HUES6 (cell line): Measurements from ENCODE around the gene CPPED1.

Experiments
- H3K27ac ChIP-seq: 2 replicates; pipeline ENCODE4 v1.7.0; 2013; ENCODE audit warnings: low read depth, mild to moderate bottlenecking, low read length, inconsistent platforms
- H3K27me3 ChIP-seq: 2 replicates; pipeline ENCODE4 v1.6.1; 2013; ENCODE audit warnings: low read length; ENCODE audit not compliant: control insufficient read depth, insufficient read depth
- H3K36me3 ChIP-seq: 2 replicates; pipeline ENCODE4 v1.6.1; 2013; ENCODE audit warnings: low read length; ENCODE audit not compliant: control insufficient read depth, insufficient read depth
- H3K4me1 ChIP-seq: 2 replicates; pipeline ENCODE4 v1.6.1; 2013; ENCODE audit warnings: low read length; ENCODE audit not compliant: control insufficient read depth, insufficient read depth
- H3K4me3 ChIP-seq: 2 replicates; pipeline ENCODE4 v1.5.1; 2013; ENCODE audit warnings: low read depth, low read length
- H3K9ac ChIP-seq: one replicate; pipeline ENCODE4 v1.6.1; 2013; ENCODE audit warnings: mild to moderate bottlenecking, low read length
- H3K9me3 ChIP-seq: 2 replicates; pipeline ENCODE4 v1.6.1; 2013; ENCODE audit warnings: low read depth, low read length; ENCODE audit not compliant: control insufficient read depth, insufficient read depth

CPPED1 gene

DNA sequence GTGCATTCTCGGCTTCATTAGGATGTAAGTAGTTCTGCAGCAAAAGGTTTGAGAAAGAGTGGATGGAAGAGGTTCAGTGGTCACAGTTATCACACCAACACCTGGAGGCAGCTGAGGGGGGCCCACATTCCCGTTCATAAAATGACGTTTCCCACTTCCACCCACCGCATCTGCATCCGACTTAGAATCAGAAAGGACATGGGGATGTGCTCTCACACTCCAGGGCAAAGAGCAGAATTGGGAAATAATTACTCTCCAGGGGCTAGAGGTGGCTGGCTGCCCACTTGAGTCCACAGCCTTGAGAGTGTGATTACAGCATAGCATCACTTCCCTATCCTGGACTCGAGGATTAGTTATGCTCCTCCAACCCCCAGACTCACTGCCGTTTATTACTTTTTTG is 122.0 kb downstream of the CPPED1 start:
- Histone ChIP-seq H3K9ac (no peak overlapping the region), H3K4me3 (no peak overlapping the region)

DNA sequence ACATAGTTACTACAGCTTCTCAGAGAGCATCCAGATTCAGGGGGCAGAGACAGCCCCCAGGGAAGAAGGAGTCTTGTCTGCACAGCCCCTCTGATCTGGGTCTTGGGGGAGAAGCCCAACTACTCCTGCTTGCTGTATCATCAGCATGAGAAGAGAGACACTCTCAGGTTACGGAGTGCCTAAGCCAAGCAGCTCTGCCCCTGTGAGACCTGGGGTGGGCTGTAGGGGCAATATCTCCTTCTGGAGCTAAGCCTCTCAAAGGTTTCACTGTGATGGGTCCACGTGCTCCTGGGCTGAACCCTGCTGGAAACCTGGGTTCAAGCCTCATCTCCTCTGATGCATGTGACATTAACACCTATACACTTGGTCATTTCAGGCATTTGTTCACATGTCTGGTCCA is 123.2 kb downstream of the CPPED1 start:
- Histone ChIP-seq H3K27me3 (no peaks in the 10 kb centered on the region), H3K9ac (no peak overlapping the region), H3K9me3 (no peaks in the 10 kb centered on the region), H3K27ac (0 out of 2 replicates have a peak overlapping the region, but pooled peaks have one; percentile 36), H3K36me3 (no peaks in the 10 kb centered on the region), H3K4me1 (peaks cover 16% of the 10 kb centered on the region), H3K4me3 (no peak overlapping the region)

More for the DNA sequence above, 122.0 kb downstream of the CPPED1 start:
- Histone ChIP-seq H3K36me3 (no peaks in the 10 kb centered on the region), H3K9me3 (no peaks in the 10 kb centered on the region), H3K27ac (no peak overlapping the region), H3K4me1 (peaks cover 16% of the 10 kb centered on the region), H3K27me3 (no peaks in the 10 kb centered on the region)

- H3K27ac ChIP-seq: peak overlapping the region; percentile 36; the same call in 1 of the 2 replicates
- no peaks in the 10 kb centered on the region for H3K36me3 ChIP-seq
- H3K27me3 ChIP-seq: no peaks in the 10 kb centered on the region
- no peaks in the 10 kb centered on the region for H3K9me3 ChIP-seq
- H3K9ac ChIP-seq: no peak overlapping the region
- H3K4me1 ChIP-seq: peaks cover 16% of the 10 kb centered on the region
- no peak overlapping the region for H3K4me3 ChIP-seq
These were observed 123.9 kb downstream of the CPPED1 start for GRCh38 chr16:12679660-12680272.

- Histone ChIP-seq H3K27ac (no peak overlapping the region), H3K36me3 (no peaks in the 10 kb centered on the region), H3K4me3 (no peak overlapping the region), H3K4me1 (peaks cover 16% of the 10 kb centered on the region), H3K9ac (no peak overlapping the region), H3K9me3 (no peaks in the 10 kb centered on the region), H3K27me3 (no peaks in the 10 kb centered on the region)
These were observed 124.7 kb downstream of the CPPED1 start for GRCh38 chr16:12678983-12679382.

- Histone ChIP-seq H3K27me3 (no peaks in the 10 kb centered on the region), H3K4me1 (peaks cover 16% of the 10 kb centered on the region), H3K9ac (no peak overlapping the region), H3K9me3 (no peaks in the 10 kb centered on the region), H3K4me3 (no peak overlapping the region), H3K36me3 (no peaks in the 10 kb centered on the region), H3K27ac (no peak overlapping the region)
These were observed 126.2 kb downstream of the CPPED1 start for GRCh38 chr16:12677502-12677901.

DNA sequence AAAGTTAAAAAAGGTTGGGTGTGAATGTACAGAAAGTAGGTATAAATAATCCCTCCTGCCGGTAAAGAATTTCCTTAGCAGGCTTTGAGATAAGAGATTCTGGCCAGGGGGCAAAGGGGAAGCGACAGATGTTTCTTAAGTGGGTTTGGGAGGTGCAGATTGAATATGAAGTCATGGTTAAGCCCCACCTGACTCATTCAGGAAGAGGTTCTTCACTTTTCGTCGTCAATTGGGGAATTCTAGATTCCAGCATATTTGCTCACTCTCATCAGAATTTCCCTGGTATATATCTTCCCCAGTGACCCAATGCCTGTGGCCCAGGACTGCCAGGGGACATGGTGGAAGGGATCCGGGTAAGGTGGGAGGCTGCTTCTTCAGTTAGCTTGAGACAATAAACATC is 127.8 kb downstream of the CPPED1 start:
- Histone ChIP-seq H3K9ac (no peak overlapping the region), H3K4me3 (no peak overlapping the region), H3K4me1 (peaks cover 16% of the 10 kb centered on the region), H3K36me3 (no peaks in the 10 kb centered on the region), H3K27me3 (no peaks in the 10 kb centered on the region), H3K27ac (no peak overlapping the region), H3K9me3 (no peaks in the 10 kb centered on the region)

DNA sequence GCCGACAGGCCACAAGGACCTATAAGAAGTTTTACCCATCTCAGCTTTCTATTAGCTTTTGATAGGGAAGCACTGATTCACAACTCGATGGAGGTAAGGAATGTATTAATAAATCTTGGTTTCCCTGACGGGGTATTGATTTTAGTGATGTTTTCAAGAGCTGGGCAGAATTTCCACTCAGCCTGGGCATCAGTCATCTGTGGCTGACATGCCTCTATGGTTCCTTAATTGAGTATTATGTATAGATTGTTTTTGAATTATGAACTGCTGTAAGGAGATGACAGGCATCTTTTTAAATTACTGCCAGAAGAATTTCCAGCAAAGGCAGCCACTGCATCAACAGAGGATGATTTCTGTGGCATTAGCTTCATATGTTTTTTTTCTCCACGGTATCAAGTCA is 128.6 kb downstream of the CPPED1 start:
- Histone ChIP-seq H3K4me3 (no peak overlapping the region), H3K27ac (no peak overlapping the region), H3K27me3 (no peaks in the 10 kb centered on the region), H3K9me3 (no peaks in the 10 kb centered on the region), H3K9ac (no peak overlapping the region), H3K4me1 (peaks cover 8% of the 10 kb centered on the region; the same call in 1 of the 2 replicates), H3K36me3 (no peaks in the 10 kb centered on the region)

- H3K27ac ChIP-seq: no peak overlapping the region
- H3K36me3 ChIP-seq: no peaks in the 10 kb centered on the region
- peaks cover 6% of the 10 kb centered on the region; the same call in 1 of the 2 replicates for H3K4me1 ChIP-seq
- H3K27me3 ChIP-seq: no peaks in the 10 kb centered on the region
- H3K4me3 ChIP-seq: no peak overlapping the region
- H3K9ac ChIP-seq: no peak overlapping the region
- no peaks in the 10 kb centered on the region for H3K9me3 ChIP-seq
These were observed 129.2 kb downstream of the CPPED1 start for GRCh38 chr16:12674524-12674923.

- H3K27me3 ChIP-seq: no peaks in the 10 kb centered on the region
- H3K27ac ChIP-seq: no peak overlapping the region
- H3K4me3 ChIP-seq: no peak overlapping the region
- H3K4me1 ChIP-seq: peaks cover 2% of the 10 kb centered on the region; the same call in 1 of the 2 replicates
- H3K9me3 ChIP-seq: 0 out of 2 replicates have a peak, but pooled peaks cover under 1% of the 10 kb centered on the region
- H3K36me3 ChIP-seq: no peaks in the 10 kb centered on the region
- H3K9ac ChIP-seq: no peak overlapping the region
These were observed 129.6 kb downstream of the CPPED1 start for GRCh38 chr16:12674071-12674470.

DNA sequence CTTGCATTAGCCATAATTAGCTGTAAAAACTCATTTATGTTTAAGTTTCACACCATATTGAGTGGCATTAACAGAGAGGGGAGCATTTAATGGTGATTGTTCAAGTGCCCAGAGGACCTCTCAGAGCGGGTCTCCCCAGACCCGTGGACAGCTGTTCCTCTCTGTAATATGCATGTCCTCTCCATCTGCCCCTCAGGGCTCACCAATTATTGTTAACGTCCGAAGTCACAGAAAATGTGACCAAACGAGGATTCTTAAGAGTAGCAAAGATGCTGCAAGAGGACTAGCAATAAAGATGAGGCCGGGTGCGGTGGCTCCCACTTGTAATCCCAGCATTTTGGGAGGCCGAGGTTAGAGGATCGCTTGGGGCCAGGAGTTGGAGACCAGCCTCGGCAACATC is 130.2 kb downstream of the CPPED1 start:
- H3K36me3 ChIP-seq: no peaks in the 10 kb centered on the region
- no peaks in the 10 kb centered on the region for H3K27me3 ChIP-seq
- H3K27ac ChIP-seq: no peak overlapping the region
- H3K9me3 ChIP-seq: peaks cover 6% of the 10 kb centered on the region; the same call in 1 of the 2 replicates
- no peak overlapping the region for H3K4me3 ChIP-seq
- no peak overlapping the region for H3K9ac ChIP-seq
- H3K4me1 ChIP-seq: no peaks in the 10 kb centered on the region

- Histone ChIP-seq H3K36me3 (no peaks in the 10 kb centered on the region), H3K4me1 (no peaks in the 10 kb centered on the region), H3K9ac (no peak overlapping the region), H3K9me3 (peaks cover 9% of the 10 kb centered on the region; the same call in 1 of the 2 replicates), H3K4me3 (no peak overlapping the region), H3K27me3 (no peaks in the 10 kb centered on the region), H3K27ac (no peak overlapping the region)
These were observed 130.7 kb downstream of the CPPED1 start for GRCh38 chr16:12672986-12673385.
